Stimulated activated effector memory CD8-positive, alpha-beta T cell treated with anti-CD3 and anti-CD28 coated beads, Interleukin-12 subunit alpha, Interleukin-12 subunit beta, amount 100 ng/mL, for 72 hours (primary cell): Measurements from ENCODE around the gene UBTD1.
"Not testable (repeated sequence)": the region's sequence is repeated elsewhere in the genome, so short reads cannot be mapped to it uniquely, and the experiment has no call there.

Experiments
- ATAC-seq: fragments of 150-1000 bp; cut with Tn5 transposase; 2 replicates; pipeline ENCODE4 v1.10.0; 2021
- DNase-seq, 2 donors: peaks; one replicate each; pipeline ENCODE4 v3.0.0; 2021 to 2022; ENCODE audit warnings: low spot score in 2 of 2
- H3K27ac Mint-ChIP-seq: one replicate; pipeline ENCODE4 v1.8.0; 2022; ENCODE audit warnings: mild to moderate bottlenecking, mixed read lengths
- H3K36me3 Mint-ChIP-seq: one replicate; pipeline ENCODE4 v1.8.0; 2022; ENCODE audit warnings: mild to moderate bottlenecking, mixed read lengths
- H3K4me1 Mint-ChIP-seq: one replicate; pipeline ENCODE4 v1.8.0; 2022; ENCODE audit warnings: mixed read lengths
- H3K4me3 Mint-ChIP-seq: one replicate; pipeline ENCODE4 v1.8.0; 2022; ENCODE audit warnings: mild to moderate bottlenecking, mixed read lengths
- H3K9me3 Mint-ChIP-seq: one replicate; pipeline ENCODE4 v1.8.0; 2022; ENCODE audit warnings: mixed read lengths

UBTD1 gene

GRCh38 chr10:97517778-97518300 is 19.1 kb downstream of the UBTD1 start:
- Mint-ChIP-seq H3K27ac (no peak overlapping the region), H3K4me3 (no peak overlapping the region), H3K9me3 (no peaks in the 10 kb centered on the region), H3K4me1 (no peaks in the 10 kb centered on the region), H3K36me3 (no peaks in the 10 kb centered on the region)
- ATAC-seq (no peak), DNase-seq (no peak)

- no peaks in the 10 kb centered on the region for H3K9me3 Mint-ChIP-seq
- no peak for DNase-seq
- H3K36me3 Mint-ChIP-seq, result no peaks in the 10 kb centered on the region
- no peaks in the 10 kb centered on the region for H3K4me1 Mint-ChIP-seq
- H3K4me3 Mint-ChIP-seq, result no peak overlapping the region
- no peak overlapping the region for H3K27ac Mint-ChIP-seq
- no peak for ATAC-seq
Measured at GRCh38 chr10:97518301-97519043, 19.7 kb downstream of the UBTD1 start.

GRCh38 chr10:97519342-97519741 is 20.6 kb downstream of the UBTD1 start:
- Mint-ChIP-seq H3K9me3 (no peaks in the 10 kb centered on the region), H3K27ac (no peak overlapping the region), H3K4me1 (no peaks in the 10 kb centered on the region), H3K36me3 (no peaks in the 10 kb centered on the region), H3K4me3 (no peak overlapping the region)
- ATAC-seq, result no peak
- no peak for DNase-seq

GRCh38 chr10:97520520-97520919 is 21.8 kb downstream of the UBTD1 start:
- H3K9me3 Mint-ChIP-seq, result no peaks in the 10 kb centered on the region
- H3K4me3 Mint-ChIP-seq, result no peak overlapping the region
- ATAC-seq (no peak), DNase-seq (no peak)
- no peaks in the 10 kb centered on the region for H3K36me3 Mint-ChIP-seq
- no peak overlapping the region for H3K27ac Mint-ChIP-seq
- no peaks in the 10 kb centered on the region for H3K4me1 Mint-ChIP-seq

GRCh38 chr10:97520978-97521761 is 22.4 kb downstream of the UBTD1 start:
- Mint-ChIP-seq H3K4me1 (no peaks in the 10 kb centered on the region), H3K4me3 (no peak overlapping the region), H3K36me3 (no peaks in the 10 kb centered on the region), H3K27ac (no peak overlapping the region), H3K9me3 (no peaks in the 10 kb centered on the region)
- DNase-seq (no peak), ATAC-seq (no peak)

- DNase-seq (no peak), ATAC-seq (no peak)
- no peak overlapping the region for H3K27ac Mint-ChIP-seq
- H3K36me3 Mint-ChIP-seq, result no peaks in the 10 kb centered on the region
- no peaks in the 10 kb centered on the region for H3K9me3 Mint-ChIP-seq
- no peak overlapping the region for H3K4me3 Mint-ChIP-seq
- H3K4me1 Mint-ChIP-seq, result no peaks in the 10 kb centered on the region
Measured at GRCh38 chr10:97522071-97522470, 23.3 kb downstream of the UBTD1 start.

GRCh38 chr10:97522937-97523336 is 24.2 kb downstream of the UBTD1 start:
- Mint-ChIP-seq H3K4me1 (no peaks in the 10 kb centered on the region), H3K4me3 (no peak overlapping the region), H3K36me3 (no peaks in the 10 kb centered on the region), H3K9me3 (no peaks in the 10 kb centered on the region), H3K27ac (no peak overlapping the region)
- ATAC-seq (no peak), DNase-seq (no peak)

- Mint-ChIP-seq H3K4me1 (no peaks in the 10 kb centered on the region), H3K36me3 (no peaks in the 10 kb centered on the region), H3K4me3 (no peak overlapping the region), H3K9me3 (no peaks in the 10 kb centered on the region), H3K27ac (peak overlapping the region; percentile 32)
- DNase-seq (no peak), ATAC-seq (no peak)
Measured at GRCh38 chr10:97525086-97525485, 26.4 kb downstream of the UBTD1 start.

GRCh38 chr10:97525683-97526110 is 27.0 kb downstream of the UBTD1 start:
- no peaks in the 10 kb centered on the region for H3K4me1 Mint-ChIP-seq
- H3K27ac Mint-ChIP-seq, result peak overlapping the region; percentile 32
- H3K36me3 Mint-ChIP-seq, result no peaks in the 10 kb centered on the region
- H3K4me3 Mint-ChIP-seq, result no peak overlapping the region
- H3K9me3 Mint-ChIP-seq, result no peaks in the 10 kb centered on the region
- ATAC-seq (no peak), DNase-seq (no peak)

- DNase-seq, H3K4me3 Mint-ChIP-seq, H3K9me3 Mint-ChIP-seq, H3K36me3 Mint-ChIP-seq, H3K4me1 Mint-ChIP-seq, ATAC-seq, H3K27ac Mint-ChIP-seq: not testable (repeated sequence)
Measured at GRCh38 chr10:97528876-97529275, 30.2 kb downstream of the UBTD1 start.

- H3K4me1 Mint-ChIP-seq, result peaks cover 5% of the 10 kb centered on the region
- ATAC-seq (no peak), DNase-seq (no peak)
- H3K36me3 Mint-ChIP-seq, result no peaks in the 10 kb centered on the region
- H3K27ac Mint-ChIP-seq, result no peak overlapping the region
- no peak overlapping the region for H3K4me3 Mint-ChIP-seq
- no peaks in the 10 kb centered on the region for H3K9me3 Mint-ChIP-seq
Measured at GRCh38 chr10:97529685-97530465, 31.2 kb downstream of the UBTD1 start.

- no peak for ATAC-seq
- H3K36me3 Mint-ChIP-seq, result no peaks in the 10 kb centered on the region
- H3K4me3 Mint-ChIP-seq, result no peak overlapping the region
- DNase-seq, result no peak
- peaks cover 5% of the 10 kb centered on the region for H3K4me1 Mint-ChIP-seq
- H3K9me3 Mint-ChIP-seq, result no peaks in the 10 kb centered on the region
- no peak overlapping the region for H3K27ac Mint-ChIP-seq
Measured at GRCh38 chr10:97531401-97531986, 32.8 kb downstream of the UBTD1 start.

GRCh38 chr10:97532935-97533671 is 34.4 kb downstream of the UBTD1 start:
- H3K36me3 Mint-ChIP-seq, result no peaks in the 10 kb centered on the region
- no peak for DNase-seq
- H3K4me1 Mint-ChIP-seq, result peaks cover 5% of the 10 kb centered on the region
- H3K27ac Mint-ChIP-seq, result no peak overlapping the region
- no peak for ATAC-seq
- H3K9me3 Mint-ChIP-seq, result no peaks in the 10 kb centered on the region
- H3K4me3 Mint-ChIP-seq, result no peak overlapping the region

GRCh38 chr10:97533888-97534287 is 35.2 kb downstream of the UBTD1 start:
- H3K4me1 Mint-ChIP-seq, result peaks cover 5% of the 10 kb centered on the region
- no peak overlapping the region for H3K4me3 Mint-ChIP-seq
- H3K36me3 Mint-ChIP-seq, result no peaks in the 10 kb centered on the region
- DNase-seq (no peak), ATAC-seq (no peak)
- H3K9me3 Mint-ChIP-seq, result no peaks in the 10 kb centered on the region
- no peak overlapping the region for H3K27ac Mint-ChIP-seq
